K562 (cell line): ENCODE measurements around the gene SAPCD1. TPM values are rescaled to one million over a fixed set of nuclear protein-coding genes. Genes with fewer than 3 reads are reported as not detected.

Experiments
- ATAC-seq: fragments of 200-7000 bp; cut with Tn5 transposase; 3 replicates; pipeline ENCODE4 v1.9.1; 2020; ENCODE audit warnings: moderate library complexity
- BruUV-seq: library from RNA; stranded (reverse); fragments of 400-500 nt; replicated peaks from 2 replicates; lab custom pipeline; 2021; lab: Mats Ljungman, UMichigan
- CTCF ChIA-PET: fragments of 300-600 bp; formaldehyde crosslinking; extraction: SDS; loops from one replicate; lab custom pipeline; 2021; ENCODE audit warnings: low intra/inter-chr PET ratio; lab: Yijun Ruan, JAX
- POLR2A ChIA-PET: fragments of 300-600, 350-650 bp; sonication (Branson Sonifier 250); formaldehyde crosslinking; extraction: SDS; loops from one replicate; lab custom pipeline; 2021; ENCODE audit warnings: antibody characterized with exemption, inconsistent platforms; lab: Yijun Ruan, JAX
- DNase-seq, 4 experiments: peaks; one replicate each; pipeline versions ENCODE4 v3.0.0 to v3.0.0-alpha.2; 2011 to 2018; ENCODE audit warnings: low spot score in 3 of 4, mixed read lengths in 3 of 4; ENCODE audit errors: extremely low read depth in 1 of 4
- FAIRE-seq: peaks from 2 replicates; lab custom pipeline; 2011; peaks lifted over from hg19 to GRCh38; lab: Jason Lieb, UNC
- H2AFZ ChIP-seq: 2 replicates; pipeline ENCODE4 v1.6.0; 2011; ENCODE audit warnings: low read depth, low read length, control low read depth, inconsistent platforms
- H3K27ac ChIP-seq: fragments of 200-600 bp; 3 replicates; pipeline ENCODE4 v1.8.0; 2011; ENCODE audit warnings: low read depth, mild to moderate bottlenecking, control low read depth, inconsistent platforms, low read length, moderate library complexity, mixed read lengths; ENCODE audit errors: extremely low read depth
- H3K27me3 ChIP-seq, 2 experiments: fragments of 300-600 bp in 1 of 2; 2 replicates in 1 of 2; 3 replicates in 1 of 2; pipeline versions ENCODE4 v1.6.0 to v1.8.0; 2011; ENCODE audit warnings: inconsistent platforms in 2 of 2, low read length in 2 of 2, mild to moderate bottlenecking in 1 of 2, mixed read lengths in 1 of 2, moderate library complexity in 1 of 2; ENCODE audit not compliant: control insufficient read depth in 2 of 2, insufficient read depth in 2 of 2
- H3K36me3 ChIP-seq: fragments of 300-600 bp; 3 replicates; pipeline ENCODE4 v1.8.0; 2011; ENCODE audit warnings: mild to moderate bottlenecking, low read length, inconsistent platforms; ENCODE audit not compliant: control insufficient read depth, insufficient read depth
- H3K4me1 ChIP-seq, 2 experiments: fragments of 200-600 bp in 1 of 2; replicated peaks in 1 of 2; 2 replicates in 1 of 2; 3 replicates in 1 of 2; pipeline versions ENCODE4 v1.5.1 to v1.8.0; 2011; ENCODE audit warnings: inconsistent platforms in 2 of 2, low read length in 2 of 2, mild to moderate bottlenecking in 1 of 2, mixed read lengths in 1 of 2, moderate library complexity in 1 of 2; ENCODE audit not compliant: control insufficient read depth in 2 of 2, insufficient read depth in 2 of 2
- H3K4me2 ChIP-seq: 2 replicates; pipeline ENCODE4 v1.6.1; 2011; ENCODE audit warnings: low read length, control low read depth, inconsistent platforms, mixed read lengths; ENCODE audit not compliant: insufficient read depth
- H3K4me3 ChIP-seq: fragments of 200-600 bp; sonication (generic), shearing (Covaris generic); 2 replicates; pipeline ENCODE4 v1.5.1; 2016; ENCODE audit warnings: control low read depth, inconsistent platforms
- H3K79me2 ChIP-seq: fragments of 200-600 bp; 3 replicates; pipeline ENCODE4 v1.8.0; 2011; ENCODE audit warnings: low read length, inconsistent platforms; ENCODE audit not compliant: control insufficient read depth, insufficient read depth
- H3K9ac ChIP-seq, 2 experiments: 2 replicates each; pipeline versions ENCODE4 v1.6.0 to v1.6.1; 2011; ENCODE audit warnings: low read depth in 2 of 2, low read length in 2 of 2, control low read depth in 1 of 2, inconsistent platforms in 1 of 2, mild to moderate bottlenecking in 1 of 2, mixed read lengths in 1 of 2; ENCODE audit not compliant: insufficient read depth in 1 of 2
- H3K9me1 ChIP-seq: one replicate; pipeline ENCODE4 v1.6.0; 2011; ENCODE audit warnings: inconsistent platforms, mild to moderate bottlenecking, low read length, moderate library complexity; ENCODE audit not compliant: control insufficient read depth, insufficient read depth
- H3K9me3 ChIP-seq: replicated peaks from 2 replicates; pipeline ENCODE4 v1.5.1; 2011; ENCODE audit warnings: low read depth, low read length, inconsistent platforms; ENCODE audit not compliant: control insufficient read depth, insufficient read depth
- H4K20me1 ChIP-seq: replicated peaks from 2 replicates; pipeline ENCODE4 v1.6.1; 2011; ENCODE audit warnings: low read length, inconsistent platforms, mixed read lengths; ENCODE audit not compliant: control insufficient read depth, insufficient read depth
- CCNT2 ChIP-seq: IDR thresholded peaks from 2 replicates; pipeline ENCODE4 v1.6.1; 2011; ENCODE audit warnings: borderline replicate concordance, low read depth, mild to moderate bottlenecking, moderate library complexity, mixed read lengths, low read length; ENCODE audit not compliant: insufficient read length; ENCODE audit errors: extremely low read depth
- HBP1 ChIP-seq: fragments of 450-650 bp; formaldehyde crosslinking; IDR thresholded peaks from 2 replicates; pipeline ENCODE4 v1.4.0; 2022; ENCODE audit warnings: missing genetic modification characterization
- HOXB6 ChIP-seq: fragments of 250-450 bp; sonication (Bioruptor Pico); IDR thresholded peaks from 2 replicates; pipeline ENCODE4 v1.5.1; 2022; ENCODE audit warnings: mild to moderate bottlenecking, borderline replicate concordance
- PTRF ChIP-seq: fragments of 450-650 bp; IDR thresholded peaks from 2 replicates; pipeline ENCODE4 v1.6.1; 2016; ENCODE audit warnings: mild to moderate bottlenecking, missing genetic modification characterization, missing compliant biosample characterization
- SMARCE1 ChIP-seq: fragments of 450-650 bp; IDR thresholded peaks from 2 replicates; pipeline ENCODE4 v1.7.1; 2016; ENCODE audit warnings: mild to moderate bottlenecking
- ZKSCAN1 ChIP-seq: fragments of 150-350 bp; IDR thresholded peaks from 2 replicates; pipeline ENCODE4 v1.6.1; 2016; ENCODE audit warnings: low read depth, low read length
- ZNF384 ChIP-seq: IDR thresholded peaks from 2 replicates; pipeline ENCODE4 v1.6.1; 2012; ENCODE audit warnings: low read depth, low read length, improper control_type of control experiment
- WGBS: fragments of 100-300 bp; shearing (Covaris generic); methylation state at CpG from one replicate; pipeline ENCODE4 v1.1.6; 2016; ENCODE audit warnings: low coverage, mixed read lengths; ENCODE audit not compliant: insufficient coverage; ENCODE audit errors: missing lambda C conversion rate; 5-methylcytosine and 5-hydroxymethylcytosine counted together
- in situ Hi-C: fragments of 300-500 bp; cut with MboI; formaldehyde crosslinking; loops from 4 replicates; pipeline ENCODE4 v1.15.0; 2018; ENCODE audit warnings: inconsistent platforms, mixed read lengths
- intact Hi-C: fragments of 100-400 bp; cut with micrococcal nuclease; formaldehyde crosslinking; loops from 2 replicates; pipeline ENCODE4 v1.14.2; 2022
- polyA plus RNA-seq, 8 experiments: library from polyadenylated mRNA; depleted of rRNA in 4 of 8; stranded (reverse) in 5 of 8; unstranded in 3 of 8; fragments of >200 nt; fragmentation: Nextera tagmentation in 2 of 8; fragmentation: Illumina TruSeq in 1 of 8; extraction: Ambion mirVana in 2 of 8; extraction: Trizol in 1 of 8; gene quantifications; 2 replicates each; pipeline versions ENCODE4 v1.2.1 to v1.2.3, GENCODE V29; 2011 to 2014; ENCODE audit warnings: inconsistent platforms in 1 of 8, missing spikeins in 1 of 8
- total RNA-seq, 7 experiments: library from RNA; depleted of rRNA in 6 of 7; stranded (reverse); fragments of >200 nt in 6 of 7; fragmentation: Illumina TruSeq in 2 of 7; extraction: Trizol in 2 of 7; gene quantifications; 2 replicates each; pipeline versions ENCODE4 v1.2.1 to v1.2.3, GENCODE V29; 2011 to 2021; ENCODE audit warnings: low replicate concordance in 1 of 7
- TF ChIP-seq, protein P1 (sequence below): fragments of 450-650 bp; IDR thresholded peaks from 2 replicates; pipeline ENCODE4 v1.6.1; 2016; ENCODE audit warnings: low read depth

SAPCD1 gene
- total and polyA plus RNA-seq, 9 of the 15 experiments (the other 6 are each of a cell fraction or from before 2014, with no cell fraction given) = 2.6 to 30.2 (median 7.4) TPM

DNA sequence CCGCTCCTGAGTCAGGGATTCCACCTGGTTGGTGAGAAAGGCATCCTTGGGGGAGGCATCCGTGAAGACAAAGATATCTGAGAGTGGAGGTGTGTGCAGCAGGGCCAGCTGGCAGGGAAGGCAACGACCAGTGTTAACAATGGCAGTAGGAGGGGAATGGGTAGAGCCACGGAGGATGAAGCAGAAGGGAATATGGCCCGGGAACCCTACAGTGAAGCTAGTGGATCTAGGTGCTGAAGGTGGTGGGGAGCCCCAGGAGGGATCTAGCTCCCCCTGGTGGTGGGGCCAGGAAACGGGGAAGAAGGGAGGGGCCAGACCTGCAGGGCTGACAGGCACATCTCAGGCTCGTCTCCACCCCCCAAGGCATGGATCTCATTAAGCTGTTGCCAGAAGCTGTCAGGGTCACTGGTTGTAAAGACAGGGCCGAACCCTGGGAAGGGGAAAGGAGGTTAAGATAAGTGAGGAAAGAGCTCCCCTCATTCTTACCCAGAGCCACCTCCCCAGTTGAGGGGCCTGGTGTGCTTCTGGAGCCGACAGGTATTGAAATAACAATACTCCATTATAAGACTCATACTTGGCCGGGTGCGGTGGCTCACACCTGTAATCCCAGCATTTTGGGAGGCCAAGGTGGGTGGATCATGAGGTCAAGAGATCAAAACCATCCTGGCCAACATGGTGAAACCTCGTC, 7.4 kb downstream of the SAPCD1 start (continued):
- TF ChIP-seq HBP1 (CRISPR knock-in tag) = peak; percentile 70; the same call in 1 of the 2 replicates
- TF ChIP-seq CCNT2 = peak; percentile 22
- TF ChIP-seq SMARCE1 = peak; percentile 70; the same call in 1 of the 2 replicates
- no peak for TF ChIP-seq PTRF (tag)
- TF ChIP-seq ZKSCAN1 = peak; percentile 78
- TF ChIP-seq, all 486 proteins: peak for 178

GRCh38 chr6:31770860-31771259, 8.4 kb downstream of the SAPCD1 start:
- H3K4me3 ChIP-seq = no peak overlapping the region
- no peak overlapping the region for H3K9ac ChIP-seq
- 0 out of 2 replicates have a peak overlapping the region, but pooled peaks have one; percentile 1 for H2AFZ ChIP-seq
- ChIA-PET POLR2A (interaction anchor here (0.5 to 5.9 kb wide), 19 partner anchors 10 to 185 kb away, joined by 3 to 75 read pairs (median 4); partner anchors contain the start of genes BAG6, HSPA1A, HSPA1B and HSPA1L), CTCF (interaction anchor here (0.8 to 2.9 kb wide), 3 partner anchors 42 to 90 kb away, joined by 5 to 35 read pairs (median 18); partner anchors contain the start of genes DDAH2 and LY6G5C)
- H3K27me3 ChIP-seq = no peaks in the 10 kb centered on the region
- DNase-seq (no peak), ATAC-seq (no peak), FAIRE-seq (no peak)
- H3K4me2 ChIP-seq = no peak overlapping the region
- no peaks in the 10 kb centered on the region for H3K36me3 ChIP-seq
- in situ Hi-C loops (no loop called here), intact Hi-C loops (loop anchor here (10.0 kb wide), 1 partner anchor 226 kb away; the partner anchor contains the start of genes ATP6V1G2, DDX39B and NFKBIL1)
- no peaks in the 10 kb centered on the region for H3K79me2 ChIP-seq
- no peaks in the 10 kb centered on the region for H3K9me3 ChIP-seq
- no TSS peak for BruUV-seq
- 41% methylated on average over 2 of the region's 2 CpGs for WGBS
- H3K4me1 ChIP-seq = peaks cover 34 to 73% of the 10 kb centered on the region in 2 experiments
- peak; percentile 83; the same call in 1 of the 2 replicates for TF ChIP-seq ZNF384
- TF ChIP-seq, protein P1, sequence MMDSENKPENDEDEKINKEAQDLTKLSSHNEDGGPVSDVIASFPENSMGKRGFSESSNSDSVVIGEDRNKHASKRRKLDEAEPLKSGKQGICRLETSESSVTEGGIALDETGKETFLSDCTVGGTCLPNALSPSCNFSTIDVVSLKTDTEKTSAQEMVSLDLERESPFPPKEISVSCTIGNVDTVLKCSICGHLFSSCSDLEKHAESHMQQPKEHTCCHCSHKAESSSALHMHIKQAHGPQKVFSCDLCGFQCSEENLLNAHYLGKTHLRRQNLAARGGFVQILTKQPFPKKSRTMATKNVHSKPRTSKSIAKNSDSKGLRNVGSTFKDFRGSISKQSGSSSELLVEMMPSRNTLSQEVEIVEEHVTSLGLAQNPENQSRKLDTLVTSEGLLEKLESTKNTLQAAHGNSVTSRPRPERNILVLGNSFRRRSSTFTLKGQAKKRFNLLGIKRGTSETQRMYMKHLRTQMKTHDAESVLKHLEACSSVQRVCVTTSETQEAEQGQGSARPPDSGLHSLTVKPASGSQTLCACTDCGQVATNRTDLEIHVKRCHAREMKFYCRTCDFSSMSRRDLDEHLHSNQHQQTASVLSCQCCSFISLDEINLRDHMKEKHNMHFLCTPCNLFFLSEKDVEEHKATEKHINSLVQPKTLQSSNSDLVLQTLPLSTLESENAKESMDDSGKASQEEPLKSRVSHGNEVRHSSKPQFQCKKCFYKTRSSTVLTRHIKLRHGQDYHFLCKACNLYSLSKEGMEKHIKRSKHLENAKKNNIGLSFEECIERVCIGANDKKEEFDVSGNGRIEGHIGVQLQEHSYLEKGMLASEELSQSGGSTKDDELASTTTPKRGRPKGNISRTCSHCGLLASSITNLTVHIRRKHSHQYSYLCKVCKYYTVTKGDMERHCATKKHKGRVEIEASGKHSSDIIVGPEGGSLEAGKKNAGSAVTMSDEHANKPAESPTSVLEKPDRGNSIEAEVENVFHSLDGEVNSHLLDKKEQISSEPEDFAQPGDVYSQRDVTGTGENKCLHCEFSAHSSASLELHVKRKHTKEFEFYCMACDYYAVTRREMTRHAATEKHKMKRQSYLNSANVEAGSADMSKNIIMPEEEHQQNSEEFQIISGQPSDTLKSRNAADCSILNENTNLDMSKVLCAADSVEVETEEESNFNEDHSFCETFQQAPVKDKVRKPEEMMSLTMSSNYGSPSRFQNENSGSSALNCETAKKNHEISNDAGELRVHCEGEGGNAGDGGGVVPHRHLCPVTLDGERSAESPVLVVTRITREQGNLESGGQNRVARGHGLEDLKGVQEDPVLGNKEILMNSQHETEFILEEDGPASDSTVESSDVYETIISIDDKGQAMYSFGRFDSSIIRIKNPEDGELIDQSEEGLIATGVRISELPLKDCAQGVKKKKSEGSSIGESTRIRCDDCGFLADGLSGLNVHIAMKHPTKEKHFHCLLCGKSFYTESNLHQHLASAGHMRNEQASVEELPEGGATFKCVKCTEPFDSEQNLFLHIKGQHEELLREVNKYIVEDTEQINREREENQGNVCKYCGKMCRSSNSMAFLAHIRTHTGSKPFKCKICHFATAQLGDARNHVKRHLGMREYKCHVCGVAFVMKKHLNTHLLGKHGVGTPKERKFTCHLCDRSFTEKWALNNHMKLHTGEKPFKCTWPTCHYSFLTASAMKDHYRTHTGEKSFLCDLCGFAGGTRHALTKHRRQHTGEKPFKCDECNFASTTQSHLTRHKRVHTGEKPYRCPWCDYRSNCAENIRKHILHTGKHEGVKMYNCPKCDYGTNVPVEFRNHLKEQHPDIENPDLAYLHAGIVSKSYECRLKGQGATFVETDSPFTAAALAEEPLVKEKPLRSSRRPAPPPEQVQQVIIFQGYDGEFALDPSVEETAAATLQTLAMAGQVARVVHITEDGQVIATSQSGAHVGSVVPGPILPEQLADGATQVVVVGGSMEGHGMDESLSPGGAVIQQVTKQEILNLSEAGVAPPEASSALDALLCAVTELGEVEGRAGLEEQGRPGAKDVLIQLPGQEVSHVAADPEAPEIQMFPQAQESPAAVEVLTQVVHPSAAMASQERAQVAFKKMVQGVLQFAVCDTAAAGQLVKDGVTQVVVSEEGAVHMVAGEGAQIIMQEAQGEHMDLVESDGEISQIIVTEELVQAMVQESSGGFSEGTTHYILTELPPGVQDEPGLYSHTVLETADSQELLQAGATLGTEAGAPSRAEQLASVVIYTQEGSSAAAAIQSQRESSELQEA = 0 out of 2 replicates have a peak, but pooled peaks have one; percentile 8
- no peak for TF ChIP-seq HOXB6 (CRISPR knock-in tag)
- H4K20me1 ChIP-seq = no peaks in the 10 kb centered on the region
- H3K27ac ChIP-seq = peak overlapping the region; percentile 11; the same call in 1 of the 3 replicates
- H3K9me1 ChIP-seq = peaks cover 4% of the 10 kb centered on the region
